ENCODE measurements around the gene DTX3.
A peak's percentile ranks its signal among the peaks of the same experiment; 100 is the strongest.
"Not testable (repeated sequence)": the region's sequence is repeated elsewhere in the genome, so short reads cannot be mapped to it uniquely, and the experiment has no call there.

Gene DTX3

GRCh38 chr12:57583008-57583831, 21.4 kb upstream of the DTX3 start:
- DNase-seq: peak; percentile 71

- no peak for DNase-seq
Observed at GRCh38 chr12:57584050-57584449, 20.6 kb upstream of the DTX3 start.

GRCh38 chr12:57584690-57585089, 19.9 kb upstream of the DTX3 start:
- DNase-seq: no peak

GRCh38 chr12:57585156-57585555, 19.5 kb upstream of the DTX3 start:
- no peak for DNase-seq

GRCh38 chr12:57586128-57586527, 18.5 kb upstream of the DTX3 start:
- no peak for DNase-seq

- DNase-seq: no peak
Observed at GRCh38 chr12:57586832-57587429, 17.7 kb upstream of the DTX3 start.

- DNase-seq: not testable (repeated sequence)
Observed at GRCh38 chr12:57588951-57589610, 15.5 kb upstream of the DTX3 start.

- DNase-seq: no peak
Observed at GRCh38 chr12:57590479-57590863, 14.2 kb upstream of the DTX3 start.

- DNase-seq: peak; percentile 74
Observed at GRCh38 chr12:57590864-57591781, 13.5 kb upstream of the DTX3 start, which contains the start of gene PIP4K2C. TSS of gene PIP4K2C (plus strand) at chr12:57591192. CDS start at chr12:57591290, 98 bp downstream.

- no peak for DNase-seq
Observed at GRCh38 chr12:57591782-57592325, 12.8 kb upstream of the DTX3 start.

- no peak for DNase-seq
Observed at GRCh38 chr12:57592551-57593165, 12.0 kb upstream of the DTX3 start.

- DNase-seq: no peak
Observed at GRCh38 chr12:57593187-57593586, 11.4 kb upstream of the DTX3 start.

- no peak for DNase-seq
Observed at GRCh38 chr12:57600395-57600794, 4.2 kb upstream of the DTX3 start.

- DNase-seq: no peak
Observed at GRCh38 chr12:57602544-57602943, 2.1 kb upstream of the DTX3 start.

GRCh38 chr12:57603324-57603723, 1.3 kb upstream of the DTX3 start:
- DNase-seq: no peak

- no peak for DNase-seq
Observed at GRCh38 chr12:57603815-57604453, 690 bp upstream of the DTX3 start.

- DNase-seq: no peak
Observed at GRCh38 chr12:57604992-57605810, 577 bp downstream of the DTX3 start.

GRCh38 chr12:57605811-57606311, 1.2 kb downstream of the DTX3 start:
- DNase-seq: no peak

GRCh38 chr12:57606399-57606798, 1.8 kb downstream of the DTX3 start:
- no peak for DNase-seq

- no peak for DNase-seq
Observed at GRCh38 chr12:57606821-57607220, 2.2 kb downstream of the DTX3 start.
